ENCODE data around the gene TMEM131. TPM values are rescaled to one million over a fixed set of nuclear protein-coding genes. Genes with fewer than 3 reads are reported as not detected.

Gene TMEM131
- total and polyA plus RNA-seq, 10 of the 15 experiments (the other 5 are each of a cell fraction or from before 2014, with no cell fraction given): 6.0 to 48.2 (median 23.2) TPM

DNA sequence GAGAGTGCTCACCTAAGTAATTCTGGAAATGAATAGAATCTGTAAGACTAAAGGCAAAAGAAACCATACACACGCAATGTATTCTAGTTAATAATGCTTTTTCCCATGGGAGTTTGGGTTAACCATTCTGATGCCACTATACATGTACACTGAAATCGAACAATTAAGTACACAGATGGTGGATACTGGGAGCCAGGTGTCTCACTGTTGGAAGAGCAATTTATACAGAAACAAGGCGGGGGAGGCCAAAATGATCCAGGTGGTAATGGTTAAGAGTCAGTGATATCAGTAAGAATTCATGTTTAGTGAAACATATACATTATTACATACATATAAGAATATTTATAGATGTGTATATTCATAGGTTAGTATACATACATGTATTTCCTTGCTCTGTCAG is 67.2 kb downstream of the TMEM131 start (continued):
- TF ChIP-seq PAX8 (IDR thresholded peaks at IDR 0.05) (no peak), POLR2AphosphoS2 (IDR thresholded peaks at IDR 0.05; ENCODE audit: low read depth, low read length) (no peak), PKNOX1 (IDR thresholded peaks at IDR 0.05) (no peak), MYC (IDR thresholded peaks at IDR 0.05; ENCODE audit: insufficient read depth, insufficient read length, insufficient replicate concordance, low read length, severe bottlenecking) (no peak), SRF (IDR thresholded peaks at IDR 0.05; ENCODE audit: low read depth in 2 of 2, low read length in 2 of 2) (no peak), YBX1 (IDR thresholded peaks at IDR 0.05) (no peak), HDGF (IDR thresholded peaks at IDR 0.05) (no peak), MTA2 (IDR thresholded peaks at IDR 0.05; ENCODE audit: low read depth) (no peak)

- ATAC-seq (no peak), DNase-seq (ENCODE audit: low read depth, low spot score) (no peak), FAIRE-seq (no peak)
- H3K9ac ChIP-seq (ENCODE audit: control insufficient read depth, insufficient read depth, low read length): no peak overlapping the region
- no peaks in the 10 kb centered on the region for H3K27me3 ChIP-seq (replicated peaks in 1 of 2; ENCODE audit: control insufficient read depth in 2 of 2, insufficient read depth in 2 of 2, low read length in 1 of 2)
- no peak overlapping the region for H3K4me3 ChIP-seq
- no peak overlapping the region for H3K27ac ChIP-seq (ENCODE audit: control insufficient read depth, insufficient read depth)
- 100% methylated on average over 2 of the region's 2 CpGs for WGBS (ENCODE audit: insufficient coverage, insufficient replicate concordance, low lambda C conversion rate, missing lambda C conversion rate)
- H3K4me2 ChIP-seq (ENCODE audit: control insufficient read depth, insufficient read depth): no peak overlapping the region
- peaks cover 4 to 19% of the 10 kb centered on the region in 2 experiments; a peak in 3 of 4 replicates for H3K36me3 ChIP-seq (ENCODE audit: control insufficient read depth in 2 of 2, insufficient read depth in 2 of 2, low read length in 1 of 2)
- no peak overlapping the region for H2AFZ ChIP-seq (ENCODE audit: control insufficient read depth, low read depth, low read length)
- TF ChIP-seq EP300 (IDR thresholded peaks at IDR 0.05; ENCODE audit: borderline replicate concordance in 1 of 2, control insufficient read depth in 1 of 2, low read depth in 2 of 2, low read length in 2 of 2) (no peak), ATF7 (IDR thresholded peaks at IDR 0.05; ENCODE audit: low read depth) (no peak), CBX3 (IDR thresholded peaks at IDR 0.05; ENCODE audit: borderline replicate concordance, low read depth) (no peak)
- in situ Hi-C loops (cut with MboI): no loop called here
- no peaks in the 10 kb centered on the region; the same call in 1 of the 3 replicates for H3K9me3 ChIP-seq (replicated peaks; ENCODE audit: control insufficient read depth, insufficient read depth, low read length)
- peaks cover 44% of the 10 kb centered on the region for H3K79me2 ChIP-seq (ENCODE audit: control insufficient read depth, insufficient read depth, low read length)
- BruUV-seq (replicated peaks): no TSS peak
- SMC1A ChIA-PET (ENCODE audit: uncharacterized antibody, unreplicated experiment): interaction anchor here (0.8 to 2.1 kb wide), 12 partner anchors 9 to 127 kb away, joined by 3 to 13 read pairs (median 4); no protein-coding TSS in a partner anchor
- peaks cover 14% of the 10 kb centered on the region for H3K4me1 ChIP-seq (ENCODE audit: control insufficient read depth, insufficient read depth, low read length)
- RAD21 ChIA-PET (ENCODE audit: unreplicated experiment): interaction anchor here (0.8 to 5.2 kb wide), 3 partner anchors 11 to 64 kb away, joined by 3 to 38 read pairs (median 3); no protein-coding TSS in a partner anchor
- intact Hi-C loops (cut with micrococcal nuclease; ENCODE audit: unreplicated experiment): no loop called here
- POLR2A ChIA-PET: interaction anchor here (0.7 to 2.0 kb wide), 4 partner anchors 9 to 36 kb away, joined by 3 to 7 read pairs (median 3); no protein-coding TSS in a partner anchor
- CTCF ChIA-PET: interaction anchor here (1.0 to 2.5 kb wide), 3 partner anchors 9 to 80 kb away, joined by 3 to 7 read pairs (median 3); no protein-coding TSS in a partner anchor
- H4K20me1 ChIP-seq (ENCODE audit: control insufficient read depth, insufficient read depth): no peaks in the 10 kb centered on the region
Observed at GRCh38 chr2:97926946-97927345, 68.8 kb downstream of the TMEM131 start.

All from GM12878 (cell line).